Neural crest cell (in vitro differentiated cells): ENCODE measurements around the gene SMARCAL1. TPM values are rescaled to one million over a fixed set of nuclear protein-coding genes. Genes with fewer than 3 reads are reported as not detected.
A peak's percentile ranks its signal among the peaks of the same experiment; 100 is the strongest.

Experiments used
- DNase-seq: peaks from one replicate; pipeline ENCODE4 v3.0.0; 2021; ENCODE audit warnings: low read depth, mixed read lengths, low spot score
- H3K27ac Mint-ChIP-seq: one replicate; pipeline ENCODE4 v1.8.0; 2021; ENCODE audit warnings: mild to moderate bottlenecking, mixed read lengths; ENCODE audit not compliant: unreplicated experiment
- H3K27me3 Mint-ChIP-seq: 2 replicates; pipeline ENCODE4 v1.8.0; 2021; ENCODE audit warnings: low read depth, mild to moderate bottlenecking, mixed read lengths
- H3K36me3 Mint-ChIP-seq: 2 replicates; pipeline ENCODE4 v1.8.0; 2021; ENCODE audit warnings: low read depth, mild to moderate bottlenecking, mixed read lengths
- H3K4me1 Mint-ChIP-seq: 2 replicates; pipeline ENCODE4 v1.8.0; 2021; ENCODE audit warnings: mixed read lengths
- H3K4me3 Mint-ChIP-seq: one replicate; pipeline ENCODE4 v1.8.0; 2021; ENCODE audit warnings: mild to moderate bottlenecking, mixed read lengths
- H3K9me3 Mint-ChIP-seq: 2 replicates; pipeline ENCODE4 v1.8.0; 2021; ENCODE audit warnings: mixed read lengths
- CTCF ChIP-seq: fragments of 200-600 bp; sonication (generic); conservative IDR thresholded peaks from 2 replicates; pipeline ENCODE4 v1.5.0; 2021; ENCODE audit warnings: antibody characterized with exemption, mild to moderate bottlenecking
- total RNA-seq: library from RNA; stranded (reverse); gene quantifications from 2 replicates; pipeline ENCODE4 v1.2.1, GENCODE V29; 2021

The SMARCAL1 gene
- total RNA-seq, 1 donor from 2014 or later, result 30.6 TPM

GRCh38 chr2:216366777-216367471 lies 45.4 kb upstream of the SMARCAL1 start:
- Mint-ChIP-seq H3K27me3 (peaks cover 90% of the 10 kb centered on the region), H3K4me1 (peaks cover 5% of the 10 kb centered on the region), H3K36me3 (no peaks in the 10 kb centered on the region), H3K27ac (no peak overlapping the region), H3K4me3 (no peak overlapping the region), H3K9me3 (no peaks in the 10 kb centered on the region)
- TF ChIP-seq CTCF, result no peak
- DNase-seq, result no peak

GRCh38 chr2:216369821-216370220 lies 42.5 kb upstream of the SMARCAL1 start:
- Mint-ChIP-seq H3K9me3 (no peaks in the 10 kb centered on the region), H3K27me3 (peaks cover 92% of the 10 kb centered on the region), H3K4me3 (no peak overlapping the region), H3K4me1 (peaks cover 12% of the 10 kb centered on the region), H3K27ac (no peak overlapping the region), H3K36me3 (no peaks in the 10 kb centered on the region)
- no peak for DNase-seq
- TF ChIP-seq CTCF, result no peak

- no peak overlapping the region for H3K27ac Mint-ChIP-seq
- no peaks in the 10 kb centered on the region for H3K36me3 Mint-ChIP-seq
- peaks cover 91% of the 10 kb centered on the region for H3K27me3 Mint-ChIP-seq
- no peak for TF ChIP-seq CTCF
- H3K9me3 Mint-ChIP-seq, result no peaks in the 10 kb centered on the region
- DNase-seq, result peak; percentile 12
- H3K4me1 Mint-ChIP-seq, result peaks cover 12% of the 10 kb centered on the region
- H3K4me3 Mint-ChIP-seq, result peak overlapping the region; percentile 59
Measured at GRCh38 chr2:216370961-216371712, 41.1 kb upstream of the SMARCAL1 start.

GRCh38 chr2:216371721-216372702 lies 40.3 kb upstream of the SMARCAL1 start, which contains the start of gene MARCHF4:
MARCHF4 (minus strand) TSS chr2:216372483; CDS start chr2:216370260, 2,223 bp downstream.
- H3K27ac Mint-ChIP-seq, result no peak within 1 kb of the TSS
- TF ChIP-seq CTCF, result no peak
- no peaks in the 10 kb centered on the region for H3K9me3 Mint-ChIP-seq
- DNase-seq, result peak; percentile 87
- peak within 1 kb of the TSS; percentile 78 for H3K4me3 Mint-ChIP-seq
- H3K27me3 Mint-ChIP-seq, result peaks cover 89% of the 10 kb centered on the region
- no peaks in the 10 kb centered on the region for H3K36me3 Mint-ChIP-seq
- peaks cover 12% of the 10 kb centered on the region for H3K4me1 Mint-ChIP-seq

GRCh38 chr2:216372761-216373291 lies 39.5 kb upstream of the SMARCAL1 start:
- Mint-ChIP-seq H3K9me3 (no peaks in the 10 kb centered on the region), H3K36me3 (no peaks in the 10 kb centered on the region), H3K27ac (no peak overlapping the region), H3K27me3 (peaks cover 87% of the 10 kb centered on the region), H3K4me1 (peaks cover 12% of the 10 kb centered on the region), H3K4me3 (no peak overlapping the region)
- TF ChIP-seq CTCF, result no peak
- no peak for DNase-seq
